ENCODE results near the gene AQP2.

DNA sequence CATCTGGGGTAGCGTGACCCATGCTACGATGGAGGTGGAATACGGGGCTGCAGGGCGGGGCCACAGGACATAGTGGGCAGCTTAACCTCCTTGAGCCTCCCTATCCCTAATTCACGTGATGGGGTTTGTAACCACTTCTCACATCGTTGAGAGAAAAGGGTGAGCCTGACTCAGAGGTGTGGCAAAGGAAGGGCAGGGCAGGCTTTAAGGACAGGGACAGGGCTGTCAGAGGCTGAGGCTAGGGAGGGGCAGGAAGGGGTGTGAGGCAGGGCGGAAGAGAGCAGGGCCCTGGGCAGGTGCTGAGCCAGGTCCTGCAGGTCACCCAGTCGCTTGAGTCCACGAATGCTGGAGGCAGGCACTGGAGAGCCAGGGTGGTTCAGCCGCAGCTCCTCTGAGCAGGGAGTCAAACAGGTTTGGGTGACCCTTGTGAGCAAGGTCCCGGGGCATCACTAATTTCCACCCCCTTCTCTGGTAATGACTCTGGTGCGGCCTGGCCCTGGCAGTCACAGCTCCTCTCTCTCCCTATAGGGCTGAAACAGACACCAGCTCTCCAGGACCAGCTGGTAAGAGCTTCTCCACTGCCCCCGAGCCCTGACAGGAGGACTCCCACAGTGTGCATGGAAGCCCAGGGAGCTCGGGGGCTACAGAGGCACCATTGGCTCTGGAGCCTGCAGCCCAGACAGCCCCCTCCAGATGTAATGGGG lies 7.5 kb upstream of the AQP2 start:
- TF ChIP-seq, protein P1, sequence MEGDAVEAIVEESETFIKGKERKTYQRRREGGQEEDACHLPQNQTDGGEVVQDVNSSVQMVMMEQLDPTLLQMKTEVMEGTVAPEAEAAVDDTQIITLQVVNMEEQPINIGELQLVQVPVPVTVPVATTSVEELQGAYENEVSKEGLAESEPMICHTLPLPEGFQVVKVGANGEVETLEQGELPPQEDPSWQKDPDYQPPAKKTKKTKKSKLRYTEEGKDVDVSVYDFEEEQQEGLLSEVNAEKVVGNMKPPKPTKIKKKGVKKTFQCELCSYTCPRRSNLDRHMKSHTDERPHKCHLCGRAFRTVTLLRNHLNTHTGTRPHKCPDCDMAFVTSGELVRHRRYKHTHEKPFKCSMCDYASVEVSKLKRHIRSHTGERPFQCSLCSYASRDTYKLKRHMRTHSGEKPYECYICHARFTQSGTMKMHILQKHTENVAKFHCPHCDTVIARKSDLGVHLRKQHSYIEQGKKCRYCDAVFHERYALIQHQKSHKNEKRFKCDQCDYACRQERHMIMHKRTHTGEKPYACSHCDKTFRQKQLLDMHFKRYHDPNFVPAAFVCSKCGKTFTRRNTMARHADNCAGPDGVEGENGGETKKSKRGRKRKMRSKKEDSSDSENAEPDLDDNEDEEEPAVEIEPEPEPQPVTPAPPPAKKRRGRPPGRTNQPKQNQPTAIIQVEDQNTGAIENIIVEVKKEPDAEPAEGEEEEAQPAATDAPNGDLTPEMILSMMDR (conservative IDR thresholded peaks at IDR 0.05; ENCODE audit: low read depth, low read length): no peak
- TF ChIP-seq MXI1 (IDR thresholded peaks at IDR 0.05; ENCODE audit: borderline replicate concordance, low read depth, low read length) (no peak), POLR2A (IDR thresholded peaks at IDR 0.05; ENCODE audit: low read depth, low read length) (no peak), RFX5 (IDR thresholded peaks at IDR 0.05; ENCODE audit: low read depth, low read length) (no peak)

Measured in IMR-90 (cell line).